ENCODE data around the gene TMEM121B. TPM values are rescaled to one million over a fixed set of nuclear protein-coding genes. Genes with fewer than 3 reads are reported as not detected.

TMEM121B gene
- total RNA-seq, 3 donors from 2014 or later = 0.44 to 0.48 TPM; not detected in 1

GRCh38 chr22:17109976-17110375, 11.2 kb downstream of the TMEM121B start:
- Histone ChIP-seq H3K27ac (no peak overlapping the region), H3K9me3 (no peaks in the 10 kb centered on the region), H3K36me3 (no peaks in the 10 kb centered on the region), H3K27me3 (no peaks in the 10 kb centered on the region), H3K4me3 (no peak overlapping the region), H3K4me1 (no peaks in the 10 kb centered on the region)
- DNase-seq (ENCODE audit: low spot score in 2 of 2) = no peak
- TF ChIP-seq POLR2AphosphoS5 (IDR thresholded peaks at IDR 0.05) = no peak
- TF ChIP-seq CTCF (IDR thresholded peaks at IDR 0.05) = no peak
- intact Hi-C loops (cut with DNase I; ENCODE audit: low total_unique reads) = no loop called here

GRCh38 chr22:17109113-17109865, 11.9 kb downstream of the TMEM121B start:
- no peak for DNase-seq (ENCODE audit: low spot score in 2 of 2)
- TF ChIP-seq POLR2A (IDR thresholded peaks at IDR 0.05) = no peak
- TF ChIP-seq POLR2AphosphoS5 (IDR thresholded peaks at IDR 0.05) = no peak
- no peak for TF ChIP-seq CTCF (IDR thresholded peaks at IDR 0.05)
- no peak overlapping the region for H3K4me3 ChIP-seq
- H3K36me3 ChIP-seq = no peaks in the 10 kb centered on the region
- intact Hi-C loops (cut with DNase I; ENCODE audit: low total_unique reads) = no loop called here
- H3K27ac ChIP-seq = no peak overlapping the region
- no peaks in the 10 kb centered on the region for H3K4me1 ChIP-seq
- no peaks in the 10 kb centered on the region for H3K27me3 ChIP-seq
- H3K9me3 ChIP-seq = no peaks in the 10 kb centered on the region

- DNase-seq (ENCODE audit: low spot score in 2 of 2) = no peak
- no peaks in the 10 kb centered on the region for H3K9me3 ChIP-seq
- TF ChIP-seq POLR2A (IDR thresholded peaks at IDR 0.05) = no peak
- no peak for TF ChIP-seq CTCF (IDR thresholded peaks at IDR 0.05)
- no peak for TF ChIP-seq POLR2AphosphoS5 (IDR thresholded peaks at IDR 0.05)
- intact Hi-C loops (cut with DNase I; ENCODE audit: low total_unique reads) = no loop called here
- H3K36me3 ChIP-seq = no peaks in the 10 kb centered on the region
- H3K27me3 ChIP-seq = no peaks in the 10 kb centered on the region
- H3K4me3 ChIP-seq = no peak overlapping the region
- H3K27ac ChIP-seq = no peak overlapping the region
- no peaks in the 10 kb centered on the region for H3K4me1 ChIP-seq
These were observed 12.7 kb downstream of the TMEM121B start for GRCh38 chr22:17108256-17109112.

GRCh38 chr22:17107547-17107810, 13.7 kb downstream of the TMEM121B start:
- H3K4me3 ChIP-seq = no peak overlapping the region
- no peak overlapping the region for H3K27ac ChIP-seq
- intact Hi-C loops (cut with DNase I; ENCODE audit: low total_unique reads) = no loop called here
- no peaks in the 10 kb centered on the region for H3K36me3 ChIP-seq
- H3K4me1 ChIP-seq = no peaks in the 10 kb centered on the region
- TF ChIP-seq POLR2A (IDR thresholded peaks at IDR 0.05) (no peak), POLR2AphosphoS5 (IDR thresholded peaks at IDR 0.05) (no peak), CTCF (IDR thresholded peaks at IDR 0.05) (no peak)
- no peaks in the 10 kb centered on the region for H3K27me3 ChIP-seq
- H3K9me3 ChIP-seq = no peaks in the 10 kb centered on the region
- DNase-seq (ENCODE audit: low spot score in 2 of 2) = no peak

Measured in breast epithelium (tissue), 4 donors.